GM12874 (cell line): Measurements from ENCODE around the gene KSR1.

Experiments
- TF ChIP-seq, protein P1 (sequence below): IDR thresholded peaks from 2 replicates; pipeline ENCODE4 v1.5.1; 2011; ENCODE audit warnings: low read depth, mild to moderate bottlenecking, control low read depth, low read length, moderate library complexity; ENCODE audit not compliant: insufficient read depth

KSR1 gene

DNA sequence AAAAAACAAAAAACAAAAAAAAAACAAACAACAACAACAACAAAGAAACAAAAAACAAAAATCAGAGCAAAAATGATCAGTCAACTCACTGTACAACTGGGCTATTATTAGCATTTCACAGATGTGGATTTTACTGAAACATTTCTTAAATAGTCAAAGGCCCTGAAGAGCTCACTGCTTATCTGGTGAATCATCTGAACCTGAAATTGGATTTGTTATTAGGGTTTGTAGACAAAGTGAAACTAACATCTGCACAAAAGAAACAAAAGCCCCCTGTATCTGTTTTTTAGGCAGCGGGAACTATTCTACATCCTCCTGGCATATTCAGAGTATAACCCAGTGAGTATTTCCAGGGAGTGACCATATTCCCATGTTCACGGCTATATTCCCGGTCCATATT, 32.6 kb upstream of the KSR1 start:
- TF ChIP-seq, protein P1, sequence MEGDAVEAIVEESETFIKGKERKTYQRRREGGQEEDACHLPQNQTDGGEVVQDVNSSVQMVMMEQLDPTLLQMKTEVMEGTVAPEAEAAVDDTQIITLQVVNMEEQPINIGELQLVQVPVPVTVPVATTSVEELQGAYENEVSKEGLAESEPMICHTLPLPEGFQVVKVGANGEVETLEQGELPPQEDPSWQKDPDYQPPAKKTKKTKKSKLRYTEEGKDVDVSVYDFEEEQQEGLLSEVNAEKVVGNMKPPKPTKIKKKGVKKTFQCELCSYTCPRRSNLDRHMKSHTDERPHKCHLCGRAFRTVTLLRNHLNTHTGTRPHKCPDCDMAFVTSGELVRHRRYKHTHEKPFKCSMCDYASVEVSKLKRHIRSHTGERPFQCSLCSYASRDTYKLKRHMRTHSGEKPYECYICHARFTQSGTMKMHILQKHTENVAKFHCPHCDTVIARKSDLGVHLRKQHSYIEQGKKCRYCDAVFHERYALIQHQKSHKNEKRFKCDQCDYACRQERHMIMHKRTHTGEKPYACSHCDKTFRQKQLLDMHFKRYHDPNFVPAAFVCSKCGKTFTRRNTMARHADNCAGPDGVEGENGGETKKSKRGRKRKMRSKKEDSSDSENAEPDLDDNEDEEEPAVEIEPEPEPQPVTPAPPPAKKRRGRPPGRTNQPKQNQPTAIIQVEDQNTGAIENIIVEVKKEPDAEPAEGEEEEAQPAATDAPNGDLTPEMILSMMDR = no peak

DNA sequence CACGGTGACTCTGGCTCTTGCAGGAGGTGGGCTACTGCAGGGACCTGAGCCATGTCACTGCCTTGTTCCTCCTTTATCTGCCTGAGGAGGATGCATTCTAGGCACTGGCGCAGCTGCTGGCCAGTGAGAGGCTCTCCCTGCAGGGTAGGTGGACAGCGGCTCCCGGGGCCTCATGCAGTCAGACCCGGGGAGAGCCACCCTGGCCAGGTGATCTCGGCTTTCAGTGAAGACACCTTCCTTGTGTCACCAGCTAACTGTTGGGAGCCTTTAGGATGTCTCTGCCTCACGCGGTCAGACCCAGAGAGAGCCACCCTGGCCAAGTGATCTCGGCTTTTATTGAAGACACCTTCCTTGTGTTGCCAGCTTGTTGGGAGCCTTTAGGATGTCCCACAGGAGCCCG, 31.7 kb upstream of the KSR1 start:
- TF ChIP-seq, protein P1 = no peak

DNA sequence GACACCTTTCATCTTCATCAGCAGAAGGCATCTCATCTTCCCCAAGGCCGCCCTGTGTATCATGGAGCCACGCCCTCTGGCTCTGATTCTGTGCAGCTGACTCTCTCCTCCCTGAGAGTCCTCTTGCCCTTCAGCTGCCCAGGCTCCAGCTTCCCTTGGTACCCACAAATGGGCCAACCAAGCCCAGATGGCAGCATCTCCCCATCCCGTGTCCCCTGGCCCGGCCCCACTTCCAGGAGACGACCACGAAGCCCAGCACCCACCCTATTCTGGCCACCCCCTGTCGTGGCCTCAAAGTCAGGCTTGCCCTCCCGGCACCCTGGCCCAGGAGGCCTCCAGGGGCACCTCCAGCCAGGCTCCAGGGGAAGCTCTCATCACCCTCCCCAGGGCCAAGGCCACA, 31.3 kb upstream of the KSR1 start:
- TF ChIP-seq, protein P1 = no peak

DNA sequence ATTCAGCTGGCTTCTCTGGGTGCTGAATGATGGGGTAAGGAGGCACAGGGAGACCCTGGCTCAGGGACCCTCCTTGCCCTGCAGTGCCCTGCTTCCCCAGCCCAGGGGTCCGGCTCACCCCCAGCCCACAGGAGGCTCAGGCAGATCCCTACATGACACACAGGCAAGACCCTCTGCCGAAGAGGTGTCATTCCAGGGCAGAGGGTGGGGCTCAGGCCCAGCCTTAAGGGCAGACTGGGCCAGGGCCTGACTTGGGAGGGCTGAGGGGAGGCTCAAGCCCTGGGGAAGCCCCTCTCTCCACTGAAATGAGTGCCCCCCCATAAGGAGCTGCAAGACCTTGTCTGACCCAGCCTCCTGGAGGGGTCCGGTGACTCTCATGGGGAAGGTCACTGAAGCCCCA, 30.3 kb upstream of the KSR1 start:
- TF ChIP-seq, protein P1 = no peak

GRCh38 chr17:27428781-27429505, 27.3 kb upstream of the KSR1 start:
- TF ChIP-seq, protein P1 = no peak

- TF ChIP-seq, protein P1 = no peak
Observed at GRCh38 chr17:27429666-27430382, 26.4 kb upstream of the KSR1 start.

GRCh38 chr17:27430383-27430840, 25.8 kb upstream of the KSR1 start:
- TF ChIP-seq, protein P1 = no peak
